ENCODE measurements around the gene XXYLT1. TPM values are rescaled to one million over a fixed set of nuclear protein-coding genes. Genes with fewer than 3 reads are reported as not detected.

XXYLT1 gene
- total RNA-seq, 4 donors from 2014 or later: 6.0 to 16.1 (median 9.6) TPM

GRCh38 chr3:195032106-195032759 is 238.7 kb downstream of the XXYLT1 start:
- ATAC-seq (ENCODE audit: low FRiP score) (no peak), DNase-seq (ENCODE audit: low spot score) (no peak)
- no peak for TF ChIP-seq CTCF (IDR thresholded peaks at IDR 0.05)

- TF ChIP-seq CTCF (IDR thresholded peaks at IDR 0.05): no peak
- ATAC-seq (ENCODE audit: low FRiP score) (no peak), DNase-seq (ENCODE audit: low spot score) (no peak)
Measured at GRCh38 chr3:195031574-195032003, 239.4 kb downstream of the XXYLT1 start.

- no peak for TF ChIP-seq CTCF (IDR thresholded peaks at IDR 0.05)
- ATAC-seq (ENCODE audit: low FRiP score): no peak
- no peak for DNase-seq (ENCODE audit: low spot score)
Measured at GRCh38 chr3:195030791-195031321, 240.1 kb downstream of the XXYLT1 start.

GRCh38 chr3:195028877-195029606 is 241.9 kb downstream of the XXYLT1 start:
- TF ChIP-seq CTCF (IDR thresholded peaks at IDR 0.05): no peak
- no peak for ATAC-seq (ENCODE audit: low FRiP score)
- DNase-seq (ENCODE audit: low spot score): no peak

- ATAC-seq (ENCODE audit: low FRiP score): no peak
- no peak for DNase-seq (ENCODE audit: low spot score)
- no peak for TF ChIP-seq CTCF (IDR thresholded peaks at IDR 0.05)
Measured at GRCh38 chr3:195025884-195026200, 245.1 kb downstream of the XXYLT1 start.

- no peak for TF ChIP-seq CTCF (IDR thresholded peaks at IDR 0.05)
- ATAC-seq (ENCODE audit: low FRiP score) (no peak), DNase-seq (ENCODE audit: low spot score) (no peak)
Measured at GRCh38 chr3:195025056-195025883, 245.7 kb downstream of the XXYLT1 start.
